ENCODE results near the gene KCND3.

The KCND3 gene

GRCh38 chr1:111735321-111735720, 254.1 kb downstream of the KCND3 start:
- in situ Hi-C loops (cut with MboI; ENCODE audit: low sequenced_read_pairs): no loop called here

DNA sequence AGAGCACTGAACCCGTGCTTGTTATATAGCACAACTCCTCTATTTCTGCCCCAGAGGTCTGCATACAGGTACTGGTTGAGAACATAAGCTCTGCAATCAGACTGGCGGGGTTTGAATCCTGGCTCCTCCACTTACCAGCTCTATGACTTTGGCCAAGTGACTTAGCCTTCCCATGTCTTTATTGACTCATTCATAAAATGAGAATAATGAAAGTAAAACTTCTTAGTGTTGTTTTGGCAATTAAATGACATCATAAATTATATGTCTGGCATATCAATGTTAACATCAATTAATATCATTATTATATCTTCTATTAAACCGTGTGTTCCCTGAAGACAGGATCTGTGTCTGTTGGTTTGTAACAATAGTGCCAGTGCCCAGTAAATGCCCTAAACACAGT, 254.6 kb downstream of the KCND3 start:
- in situ Hi-C loops (cut with MboI; ENCODE audit: low sequenced_read_pairs): no loop called here

DNA sequence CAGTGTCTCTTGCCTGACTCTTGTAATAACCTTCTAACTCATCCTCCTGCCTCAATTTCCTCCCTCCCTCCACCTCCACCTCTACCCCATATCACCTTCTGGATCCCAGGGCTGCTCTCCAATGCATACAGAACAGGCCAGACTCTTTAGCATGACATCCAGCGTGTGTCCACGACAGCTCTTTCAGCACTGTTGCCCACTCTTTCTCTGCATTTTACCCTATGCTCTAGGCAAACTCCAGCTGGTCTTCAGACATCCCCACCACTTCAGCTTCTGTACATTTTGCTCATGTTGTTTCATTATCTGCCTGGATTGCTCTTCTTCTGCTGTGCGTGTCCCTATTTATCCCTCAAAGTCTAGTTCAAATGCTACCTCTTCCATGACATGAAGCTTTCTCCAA, 255.0 kb downstream of the KCND3 start:
- in situ Hi-C loops (cut with MboI; ENCODE audit: low sequenced_read_pairs): no loop called here

DNA sequence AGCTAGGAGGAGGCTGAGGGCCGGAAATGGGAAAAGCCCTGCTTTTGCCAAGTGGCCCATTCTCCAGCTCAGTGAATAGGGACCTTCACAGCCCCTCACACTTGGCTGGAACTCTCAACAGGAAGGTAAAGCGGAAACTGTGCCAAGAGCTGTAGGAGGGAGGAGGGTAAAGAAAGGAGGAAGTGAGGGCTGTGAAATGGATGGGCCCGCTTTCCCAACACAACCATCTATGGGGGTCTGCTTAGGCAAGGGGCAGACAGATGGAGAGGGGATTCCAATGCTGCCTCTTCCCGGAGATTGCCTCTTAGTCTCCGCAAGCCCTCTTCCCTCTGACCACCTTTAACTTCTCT, 255.5 kb downstream of the KCND3 start:
- in situ Hi-C loops (cut with MboI; ENCODE audit: low sequenced_read_pairs): no loop called here

- in situ Hi-C loops (cut with MboI; ENCODE audit: low sequenced_read_pairs): no loop called here
Observed at GRCh38 chr1:111733183-111733991, 256.1 kb downstream of the KCND3 start.

DNA sequence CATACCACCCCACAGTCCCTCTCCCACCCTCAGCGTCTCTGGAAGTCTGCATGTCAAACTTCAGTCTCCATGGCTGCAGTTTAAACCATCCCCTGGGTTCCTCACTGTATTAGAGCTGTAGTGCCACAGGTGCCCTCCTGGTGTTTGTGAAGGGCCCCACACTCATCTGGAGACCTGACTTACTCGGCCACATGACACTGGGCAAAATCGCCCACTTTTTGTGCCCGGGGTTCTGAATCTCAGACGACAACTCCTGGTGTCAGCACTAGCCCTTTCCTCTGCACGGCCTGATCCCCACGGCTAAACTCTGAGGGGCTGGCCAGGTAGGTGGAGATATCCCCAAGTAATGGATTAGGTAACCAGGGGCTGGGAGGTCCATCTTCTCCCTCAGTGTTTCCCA, 256.8 kb downstream of the KCND3 start:
- in situ Hi-C loops (cut with MboI; ENCODE audit: low sequenced_read_pairs): no loop called here

DNA sequence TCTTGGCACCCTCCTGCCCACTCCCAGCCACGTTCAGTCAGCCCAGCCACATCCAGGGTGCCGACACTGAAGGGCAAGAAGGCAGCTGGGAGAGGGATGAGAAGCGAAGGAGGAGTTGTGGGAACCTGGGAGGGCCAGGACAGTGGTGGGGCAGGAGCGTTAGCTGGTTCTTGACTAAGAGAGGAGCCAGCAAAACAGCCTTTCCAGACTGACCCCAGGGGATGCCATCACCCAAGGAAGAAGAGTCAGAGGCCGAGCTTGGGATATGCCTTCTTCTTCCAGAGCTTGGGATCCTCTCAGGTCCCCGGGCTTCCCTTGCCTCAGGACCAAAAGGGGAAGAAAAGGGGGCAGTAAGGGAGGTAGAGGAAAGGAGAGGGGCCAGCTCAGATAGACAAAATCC, 257.5 kb downstream of the KCND3 start:
- in situ Hi-C loops (cut with MboI; ENCODE audit: low sequenced_read_pairs): no loop called here

DNA sequence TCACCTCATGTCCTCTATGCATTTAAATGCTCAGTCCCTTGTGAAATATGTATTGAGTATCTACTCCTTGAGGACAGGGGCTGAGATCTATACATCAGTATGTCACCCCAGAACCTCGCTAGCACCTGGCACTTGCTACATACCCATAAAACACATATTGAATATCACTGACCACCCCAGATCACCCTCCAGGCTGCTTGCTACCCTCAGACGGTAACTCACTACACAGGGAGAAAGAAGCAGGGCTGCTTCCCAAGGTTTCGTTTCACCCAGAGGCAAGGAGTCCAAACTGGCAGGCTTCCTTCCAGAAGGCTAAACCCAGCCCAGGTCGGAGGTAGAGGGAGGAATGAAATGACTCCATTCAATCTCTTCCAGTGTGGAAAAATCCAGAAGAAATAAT, 258.8 kb downstream of the KCND3 start:
- in situ Hi-C loops (cut with MboI; ENCODE audit: low sequenced_read_pairs): no loop called here

GRCh38 chr1:111729946-111730681, 259.4 kb downstream of the KCND3 start:
- in situ Hi-C loops (cut with MboI; ENCODE audit: low sequenced_read_pairs): no loop called here

GRCh38 chr1:111729271-111729921, 260.1 kb downstream of the KCND3 start:
- in situ Hi-C loops (cut with MboI; ENCODE audit: low sequenced_read_pairs): no loop called here

- in situ Hi-C loops (cut with MboI; ENCODE audit: low sequenced_read_pairs): no loop called here
Observed at GRCh38 chr1:111727056-111727455, 262.4 kb downstream of the KCND3 start.

GRCh38 chr1:111725192-111725591, 264.3 kb downstream of the KCND3 start:
- in situ Hi-C loops (cut with MboI; ENCODE audit: low sequenced_read_pairs): no loop called here

DNA sequence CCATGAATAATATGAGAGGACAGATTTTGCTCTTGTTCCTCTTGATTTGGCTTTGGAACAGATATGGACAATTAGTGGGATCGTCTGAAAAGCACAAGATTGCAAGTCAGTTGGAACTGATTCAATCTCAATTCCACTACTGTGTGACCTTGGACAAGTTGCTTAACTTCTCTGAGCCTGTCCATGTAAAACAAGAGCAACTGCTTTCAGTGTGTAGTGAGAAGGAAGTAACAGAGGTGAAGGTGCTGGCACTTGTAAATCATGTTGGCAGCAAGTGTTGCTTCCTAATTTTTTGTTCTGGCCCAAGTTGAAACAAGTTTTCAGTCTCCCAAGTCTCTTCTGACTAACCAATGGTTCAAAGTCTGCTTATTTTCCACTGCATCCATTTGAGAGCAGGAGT, 265.6 kb downstream of the KCND3 start:
- in situ Hi-C loops (cut with MboI; ENCODE audit: low sequenced_read_pairs): no loop called here

DNA sequence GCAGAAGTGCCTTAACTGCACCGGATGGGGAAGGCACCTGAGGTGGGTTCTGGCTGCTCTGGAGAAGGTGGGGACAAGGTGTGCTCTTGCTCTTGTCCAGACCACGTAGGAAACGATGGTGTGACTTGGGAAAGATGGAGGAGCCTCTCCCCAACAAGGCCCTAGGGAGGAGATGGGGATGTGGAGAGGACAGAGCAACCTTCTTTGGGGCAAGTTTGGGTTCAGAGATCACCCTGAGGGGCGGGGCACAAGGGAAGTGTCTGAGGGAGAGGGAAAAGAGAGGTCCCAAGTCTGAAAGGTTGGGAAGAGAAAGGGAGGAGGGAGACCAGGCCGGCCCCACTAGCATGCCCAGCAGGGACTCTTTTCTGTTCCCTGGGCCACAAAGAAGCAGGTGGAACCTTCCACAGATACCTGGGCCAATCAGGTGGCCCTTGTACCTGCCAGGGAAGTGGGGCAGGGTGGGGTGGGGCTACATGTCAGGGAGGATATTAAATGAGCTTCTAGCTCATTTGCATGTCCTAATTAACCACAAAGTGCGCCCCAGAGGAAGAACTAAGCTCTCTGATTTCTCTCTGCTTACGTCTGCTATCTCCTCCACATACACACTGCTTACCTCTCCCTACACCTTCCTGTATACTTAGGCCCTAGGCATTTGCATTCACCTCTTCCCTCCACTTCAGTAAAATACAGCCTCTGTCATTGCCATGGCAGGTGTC, 266.2 kb downstream of the KCND3 start:
- in situ Hi-C loops (cut with MboI; ENCODE audit: low sequenced_read_pairs): no loop called here

DNA sequence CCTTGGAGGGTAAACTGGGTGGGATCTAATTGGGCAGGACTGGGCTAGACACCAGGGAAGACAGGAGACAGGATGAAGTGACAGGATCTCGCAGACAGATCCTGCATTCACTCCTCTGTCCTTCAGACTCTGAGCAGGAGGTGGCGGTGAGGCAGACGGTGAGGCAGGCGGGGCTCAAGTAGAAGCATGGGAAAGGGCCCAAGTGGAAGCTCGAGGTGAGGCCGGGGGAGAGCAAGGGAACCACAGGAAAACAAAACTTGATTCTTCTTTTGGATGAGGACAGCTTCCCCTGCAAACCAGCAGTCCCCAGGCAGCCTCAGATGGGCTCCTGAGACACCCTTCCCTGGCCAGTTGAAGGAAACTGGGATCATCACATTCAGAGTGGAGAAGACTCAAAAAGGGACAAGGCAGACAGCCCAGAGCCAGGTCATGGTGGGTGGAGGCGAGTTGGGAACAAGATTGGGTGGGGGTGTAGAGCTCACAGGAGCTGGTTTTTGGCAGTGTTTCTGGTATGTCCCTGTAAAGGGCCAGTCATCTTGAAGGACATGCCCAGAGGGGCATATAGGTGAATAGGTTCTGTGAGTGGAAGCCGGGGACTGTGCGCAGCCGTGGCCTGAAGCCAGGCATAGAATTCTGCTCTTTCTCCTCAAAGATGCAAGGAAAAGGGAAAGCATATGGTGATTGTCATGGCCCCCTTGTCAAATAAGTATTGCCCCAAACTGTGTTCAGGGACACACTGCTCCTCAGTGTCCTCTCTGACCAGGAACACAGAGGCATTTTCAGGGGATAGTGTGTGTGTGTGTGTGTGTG, 268.3 kb downstream of the KCND3 start:
- in situ Hi-C loops (cut with MboI; ENCODE audit: low sequenced_read_pairs): no loop called here

All from HL-60/S4 (cell line).